Gastroesophageal sphincter (tissue), 4 donors: Measurements from ENCODE around the gene STX1B. TPM values are rescaled to one million over a fixed set of nuclear protein-coding genes. Genes with fewer than 3 reads are reported as not detected.

Source experiments
- ATAC-seq: fragments of 150-250 bp; one replicate; pipeline ENCODE4 v1.9.1; 2016; ENCODE audit warnings: mild to moderate bottlenecking, moderate library complexity
- H3K27ac ChIP-seq, 4 donors: fragments of 200-600 bp; sonication (generic) in 3 of 4; 1 replicate in 3 of 4; 2 replicates in 1 of 4; pipeline ENCODE4 v1.5.1; 2016 to 2019
- H3K27me3 ChIP-seq: fragments of 200-600 bp; sonication (generic); one replicate; pipeline ENCODE4 v1.5.1; 2019
- H3K36me3 ChIP-seq, 2 donors: fragments of 200-600 bp; sonication (generic); one replicate each; pipeline ENCODE4 v1.5.1; 2019; ENCODE audit warnings: control low read depth in 1 of 2
- H3K4me1 ChIP-seq, 3 donors: fragments of 200-600 bp; sonication (generic); 1 replicate in 2 of 3; 2 replicates in 1 of 3; pipeline ENCODE4 v1.5.1; 2016 to 2019; ENCODE audit warnings: control low read depth in 2 of 3
- H3K4me3 ChIP-seq, 2 donors: fragments of 200-600 bp; sonication (generic); one replicate each; pipeline ENCODE4 v1.5.1; 2019; ENCODE audit warnings: mild to moderate bottlenecking in 1 of 2, moderate library complexity in 1 of 2
- H3K9me3 ChIP-seq, 3 donors: fragments of 200-600 bp; sonication (generic); one replicate each; pipeline ENCODE4 v1.5.1; 2017 to 2019; ENCODE audit warnings: control low read depth in 2 of 3
- CTCF ChIP-seq, 4 experiments: fragments of 200-600 bp in 2 of 4; fragments of 450-650 bp in 2 of 4; sonication (generic) in 1 of 4; IDR thresholded peaks; one replicate each; pipeline ENCODE4 v1.5.1; 2017 to 2019; ENCODE audit warnings: antibody characterized with exemption in 4 of 4, mild to moderate bottlenecking in 2 of 4, moderate library complexity in 2 of 4
- EP300 ChIP-seq: sonication (generic); formaldehyde crosslinking; IDR thresholded peaks from one replicate; pipeline ENCODE4 v1.6.1; 2017; ENCODE audit warnings: antibody characterized with exemption, mild to moderate bottlenecking
- POLR2A ChIP-seq, 2 donors: fragments of 450-650 bp; IDR thresholded peaks; one replicate each; pipeline ENCODE4 v1.6.1; 2017; ENCODE audit warnings: antibody characterized with exemption in 2 of 2, mild to moderate bottlenecking in 2 of 2, moderate library complexity in 1 of 2
- POLR2AphosphoS5 ChIP-seq: sonication (generic); formaldehyde crosslinking; IDR thresholded peaks from one replicate; pipeline ENCODE4 v1.6.1; 2017; ENCODE audit warnings: antibody characterized with exemption
- WGBS, 2 donors: methylation state at CpG; one replicate each; pipeline ENCODE4 v1.1.5; 2018; ENCODE audit warnings: low coverage in 1 of 2; 5-methylcytosine and 5-hydroxymethylcytosine counted together
- total RNA-seq, 4 donors: library from RNA; depleted of rRNA; stranded (reverse); fragments of >200 nt; gene quantifications; one replicate each; pipeline ENCODE4 v1.1.0, GENCODE V29; 2016

STX1B gene
- total RNA-seq, 4 donors from 2014 or later = 0.54 to 3.3 (median 1.9) TPM; not detected in 1

DNA sequence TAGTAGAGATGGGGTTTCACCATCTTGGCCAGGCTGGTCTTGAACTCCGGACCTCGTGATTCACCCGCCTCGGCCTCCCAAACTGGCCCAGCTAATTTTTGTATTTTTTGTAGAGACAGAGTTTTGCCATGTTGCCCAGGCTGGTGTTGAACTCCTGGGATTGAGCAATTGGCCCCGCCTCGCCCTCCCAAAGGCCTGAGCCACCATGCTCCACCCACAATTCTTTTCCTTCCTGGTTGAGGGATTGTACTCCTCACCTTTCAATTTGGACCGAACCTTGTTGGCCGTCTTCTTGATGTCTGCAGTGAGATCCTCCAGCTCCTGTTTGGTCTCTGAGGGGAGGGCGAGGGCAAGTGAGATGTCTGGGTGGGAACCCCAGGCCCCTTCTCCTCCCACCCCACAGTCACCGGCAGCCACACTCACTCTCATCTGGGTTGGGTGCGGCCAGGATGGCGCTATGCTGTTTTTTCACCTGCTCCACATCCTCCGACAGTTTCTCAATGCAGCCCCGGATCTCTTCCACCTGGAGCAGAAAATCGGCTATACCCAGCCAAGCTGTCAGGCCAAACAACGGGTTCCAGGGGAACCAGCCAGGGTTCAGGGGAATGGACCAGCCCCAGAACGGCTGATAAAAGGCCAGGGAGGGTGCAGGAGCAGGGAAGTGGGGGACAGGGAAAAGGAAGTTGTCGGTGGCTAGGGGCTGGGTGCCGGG lies 9.6 kb downstream of the STX1B start:
- ATAC-seq = no peak
- Histone ChIP-seq H3K9me3 (no peaks in the 10 kb centered on the region), H3K4me3 (no peak overlapping the region), H3K36me3 (no peaks in the 10 kb centered on the region), H3K27me3 (peaks cover 4% of the 10 kb centered on the region), H3K4me1 (peaks cover 0 to 20% (median 12%) of the 10 kb centered on the region in 3 donors), H3K27ac (no peak overlapping the region)
- WGBS, 2 donors = 81 to 83% methylated on average over 4 to 7 of the region's 19 CpGs
- TF ChIP-seq POLR2AphosphoS5 (no peak), EP300 (no peak), POLR2A (IDR thresholded peaks at IDR 0.05) (no peak), CTCF (IDR thresholded peaks at IDR 0.05) (no peak)

DNA sequence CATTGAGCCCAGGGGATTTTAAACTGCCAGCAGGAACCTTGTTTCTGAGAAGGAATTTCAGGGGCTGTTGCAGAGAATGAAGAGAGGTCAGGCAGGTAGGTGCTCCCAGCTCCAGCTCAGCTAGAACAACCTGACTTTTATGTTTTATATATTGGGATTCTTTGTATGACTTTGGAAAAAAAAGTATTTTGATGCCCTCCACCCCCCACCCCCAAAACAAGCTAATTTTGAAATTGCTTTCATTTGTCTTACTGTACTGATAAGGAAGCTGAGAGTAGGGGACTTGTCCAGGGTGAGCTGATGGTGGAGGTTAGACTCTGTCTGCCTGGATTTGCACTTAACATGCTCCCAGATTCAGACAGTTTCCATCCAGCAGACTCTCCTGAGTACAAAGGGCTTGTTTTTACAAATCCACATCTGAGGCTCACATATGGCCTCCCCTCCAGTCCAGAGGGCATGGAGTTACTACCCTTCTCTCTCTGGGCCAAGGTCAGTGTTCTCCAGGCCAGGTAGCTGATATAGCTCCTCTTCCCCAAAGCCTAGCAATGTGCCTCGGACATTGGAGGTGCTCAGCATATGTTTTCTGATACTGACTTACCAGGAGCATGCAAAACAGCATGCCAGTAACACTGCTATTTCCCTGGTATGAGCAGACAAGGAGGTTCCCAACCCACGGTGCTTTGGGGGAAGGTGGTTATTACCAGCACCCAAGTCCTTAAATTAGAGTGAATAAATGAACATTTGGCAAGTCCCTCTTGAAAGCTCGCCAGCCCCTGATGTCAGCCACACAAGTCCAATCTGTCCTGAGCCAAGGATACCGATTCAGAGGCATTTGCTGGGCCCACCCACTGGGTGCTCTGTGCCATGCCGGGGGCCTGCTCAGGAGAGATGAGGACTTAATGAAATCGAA lies 11.3 kb downstream of the STX1B start:
- no peaks in the 10 kb centered on the region for H3K27me3 ChIP-seq
- TF ChIP-seq CTCF (IDR thresholded peaks at IDR 0.05) (no peak), POLR2AphosphoS5 (no peak), POLR2A (IDR thresholded peaks at IDR 0.05) (no peak), EP300 (no peak)
- H3K27ac ChIP-seq = peak overlapping the region in 2 of 4 donors; percentile 86 to 89
- no peaks in the 10 kb centered on the region for H3K36me3 ChIP-seq
- WGBS, 2 donors = 34 to 54% methylated on average over 3 to 4 of the region's 6 CpGs
- no peaks in the 10 kb centered on the region for H3K9me3 ChIP-seq
- ATAC-seq = no peak
- peaks cover 0 to 20% (median 12%) of the 10 kb centered on the region in 3 donors for H3K4me1 ChIP-seq
- H3K4me3 ChIP-seq = no peak overlapping the region

DNA sequence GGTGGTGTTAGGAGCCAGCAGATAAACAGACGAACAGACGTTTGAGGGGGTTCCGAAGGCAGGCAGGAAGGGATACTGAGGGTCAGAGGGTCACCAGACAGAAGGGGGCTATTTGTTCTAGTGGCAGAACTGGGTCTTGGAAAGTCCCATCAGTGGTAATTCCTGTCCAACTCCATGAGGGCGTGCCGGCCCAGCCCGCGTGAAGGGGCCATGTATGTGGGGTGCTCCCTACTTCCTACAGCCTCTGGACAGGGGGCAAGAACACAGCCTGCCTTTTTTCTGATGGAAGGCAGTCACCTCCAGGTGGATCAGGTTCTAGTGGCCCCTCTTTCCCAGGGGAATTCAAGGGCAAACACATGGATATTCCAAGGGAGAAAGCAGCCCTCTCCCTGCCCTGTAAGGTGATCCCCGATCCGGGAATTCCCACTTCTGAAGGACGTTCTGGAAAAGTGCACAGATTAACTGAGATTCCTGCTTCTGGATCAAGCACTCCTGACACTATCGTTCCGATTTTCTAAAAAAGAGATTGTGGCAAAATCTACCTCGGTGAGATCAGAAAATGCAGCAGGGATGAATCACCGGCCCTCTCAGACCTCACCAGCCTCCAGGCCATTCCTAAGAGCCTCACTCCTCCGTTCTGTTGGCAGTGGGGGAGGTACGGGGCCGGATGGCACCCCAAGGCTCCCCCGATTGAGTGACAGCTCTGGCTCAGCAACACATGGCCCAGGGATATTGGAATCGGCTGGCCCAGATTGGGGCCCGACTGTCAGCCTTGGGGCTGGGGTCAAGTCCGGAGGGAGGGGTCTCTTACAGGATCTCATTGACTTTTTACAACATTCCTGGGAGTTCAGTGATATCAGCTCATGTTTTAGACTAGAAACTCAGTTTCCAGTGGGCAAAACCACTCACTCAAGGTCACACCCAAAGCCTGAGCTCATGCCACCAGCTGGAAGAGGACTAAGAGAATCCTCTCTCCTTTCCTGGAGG lies 12.4 kb downstream of the STX1B start:
- Histone ChIP-seq H3K36me3 (no peaks in the 10 kb centered on the region), H3K4me1 (peaks cover 0 to 20% (median 12%) of the 10 kb centered on the region in 3 donors), H3K4me3 (peak overlapping the region; percentile 44 to 66), H3K9me3 (no peaks in the 10 kb centered on the region), H3K27ac (peak overlapping the region in 3 of 4 donors; percentile 86 to 89 (median 87)), H3K27me3 (no peaks in the 10 kb centered on the region)
- ATAC-seq = no peak
- TF ChIP-seq POLR2AphosphoS5 (no peak), EP300 (no peak), POLR2A (IDR thresholded peaks at IDR 0.05) (no peak), CTCF (IDR thresholded peaks at IDR 0.05) (no peak)
- 37% methylated on average over 3 of the region's 21 CpGs; no CpG with 5 or more reads in 1 of the 2 donors for WGBS, 2 donors

GRCh38 chr16:30996985-30997724 lies 13.3 kb downstream of the STX1B start:
- WGBS, 2 donors = 0% methylated on average over 2 of the region's 60 CpGs; no CpG with 5 or more reads in 1 of the 2 donors
- ATAC-seq = peak; percentile 93
- H3K27ac ChIP-seq = peak overlapping the region; percentile 4 to 89 (median 86)

More at GRCh38 chr16:30996985-30997724, 13.3 kb downstream of the STX1B start:
- peak overlapping the region; percentile 44 to 66 for H3K4me3 ChIP-seq
- TF ChIP-seq POLR2A (IDR thresholded peaks at IDR 0.05) (peak; percentile 43 to 54), EP300 (no peak), CTCF (IDR thresholded peaks at IDR 0.05) (no peak), POLR2AphosphoS5 (peak; percentile 60)
- H3K9me3 ChIP-seq = no peaks in the 10 kb centered on the region
- H3K36me3 ChIP-seq = no peaks in the 10 kb centered on the region
- H3K4me1 ChIP-seq = peaks cover 0 to 20% (median 12%) of the 10 kb centered on the region in 3 donors
- no peaks in the 10 kb centered on the region for H3K27me3 ChIP-seq
